Thyroid gland (tissue), 4 donors: Measurements from ENCODE around the gene EXOSC9. TPM values are rescaled to one million over a fixed set of nuclear protein-coding genes. Genes with fewer than 3 reads are reported as not detected.

Experiments
- DNase-seq, 2 donors: peaks; one replicate each; pipeline ENCODE4 v3.0.0-alpha.2; 2019
- H3K27ac ChIP-seq, 3 donors: fragments of 200-600 bp; sonication (generic); 1 replicate in 2 of 3; 2 replicates in 1 of 3; pipeline ENCODE4 v1.5.1; 2016 to 2019; ENCODE audit warnings: mild to moderate bottlenecking in 1 of 3, moderate library complexity in 1 of 3
- H3K27me3 ChIP-seq: fragments of 200-600 bp; sonication (generic); one replicate; pipeline ENCODE4 v1.5.1; 2019
- H3K36me3 ChIP-seq, 2 donors: fragments of 200-600 bp; sonication (generic); one replicate each; pipeline ENCODE4 v1.5.1; 2016 to 2019
- H3K4me1 ChIP-seq, 2 donors: fragments of 200-600 bp; sonication (generic); one replicate each; pipeline ENCODE4 v1.5.1; 2017 to 2019
- H3K4me3 ChIP-seq, 3 donors: fragments of 200-600 bp; sonication (generic); replicated peaks in 1 of 3; 1 replicate in 2 of 3; 2 replicates in 1 of 3; pipeline ENCODE4 v1.5.1; 2016; ENCODE audit warnings: mild to moderate bottlenecking in 1 of 3
- H3K9me3 ChIP-seq: fragments of 200-600 bp; sonication (generic); one replicate; pipeline ENCODE4 v1.5.1; 2017
- POLR2A ChIP-seq, 2 donors: fragments of 450-650 bp; IDR thresholded peaks; one replicate each; pipeline ENCODE4 v1.6.1; 2017; ENCODE audit warnings: antibody characterized with exemption in 2 of 2, mild to moderate bottlenecking in 2 of 2, moderate library complexity in 1 of 2
- WGBS, 2 donors: methylation state at CpG; one replicate each; pipeline ENCODE4 v1.1.5; 2017; 5-methylcytosine and 5-hydroxymethylcytosine counted together
- intact Hi-C: fragments of 100-400 bp; cut with DNase I; formaldehyde crosslinking; loops from one replicate; pipeline ENCODE4 v1.15.1; 2023
- total RNA-seq, 4 donors: library from RNA; depleted of rRNA; stranded (reverse); fragments of >200 nt; gene quantifications; one replicate each; pipeline ENCODE4 v1.2.3, GENCODE V29; 2016
- TF ChIP-seq, protein P1 (sequence below), 6 experiments: fragments of 200-600 bp in 3 of 6; fragments of 450-650 bp in 3 of 6; sonication (generic) in 3 of 6; IDR thresholded peaks; one replicate each; pipeline ENCODE4 v1.5.1; 2016 to 2019; ENCODE audit warnings: antibody characterized with exemption in 6 of 6, mild to moderate bottlenecking in 2 of 6, inconsistent platforms in 1 of 6, moderate library complexity in 1 of 6

EXOSC9 gene
- total RNA-seq, 4 donors from 2014 or later, result 9.6 to 21.0 (median 15.6) TPM

- Histone ChIP-seq H3K9me3 (no peaks in the 10 kb centered on the region), H3K27ac (no peak overlapping the region), H3K4me1 (no peaks in the 10 kb centered on the region), H3K4me3 (no peak overlapping the region), H3K36me3 (no peaks in the 10 kb centered on the region), H3K27me3 (no peaks in the 10 kb centered on the region)
- WGBS, 2 donors, result 97 to 98% methylated on average over 1 of the region's 1 CpG
- DNase-seq, result no peak
- TF ChIP-seq POLR2A (IDR thresholded peaks at IDR 0.05), result no peak
- TF ChIP-seq, protein P1, sequence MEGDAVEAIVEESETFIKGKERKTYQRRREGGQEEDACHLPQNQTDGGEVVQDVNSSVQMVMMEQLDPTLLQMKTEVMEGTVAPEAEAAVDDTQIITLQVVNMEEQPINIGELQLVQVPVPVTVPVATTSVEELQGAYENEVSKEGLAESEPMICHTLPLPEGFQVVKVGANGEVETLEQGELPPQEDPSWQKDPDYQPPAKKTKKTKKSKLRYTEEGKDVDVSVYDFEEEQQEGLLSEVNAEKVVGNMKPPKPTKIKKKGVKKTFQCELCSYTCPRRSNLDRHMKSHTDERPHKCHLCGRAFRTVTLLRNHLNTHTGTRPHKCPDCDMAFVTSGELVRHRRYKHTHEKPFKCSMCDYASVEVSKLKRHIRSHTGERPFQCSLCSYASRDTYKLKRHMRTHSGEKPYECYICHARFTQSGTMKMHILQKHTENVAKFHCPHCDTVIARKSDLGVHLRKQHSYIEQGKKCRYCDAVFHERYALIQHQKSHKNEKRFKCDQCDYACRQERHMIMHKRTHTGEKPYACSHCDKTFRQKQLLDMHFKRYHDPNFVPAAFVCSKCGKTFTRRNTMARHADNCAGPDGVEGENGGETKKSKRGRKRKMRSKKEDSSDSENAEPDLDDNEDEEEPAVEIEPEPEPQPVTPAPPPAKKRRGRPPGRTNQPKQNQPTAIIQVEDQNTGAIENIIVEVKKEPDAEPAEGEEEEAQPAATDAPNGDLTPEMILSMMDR (IDR thresholded peaks at IDR 0.05), result no peak
- intact Hi-C loops, result no loop called here
Measured at GRCh38 chr4:121771869-121772268, 29.3 kb upstream of the EXOSC9 start.

DNA sequence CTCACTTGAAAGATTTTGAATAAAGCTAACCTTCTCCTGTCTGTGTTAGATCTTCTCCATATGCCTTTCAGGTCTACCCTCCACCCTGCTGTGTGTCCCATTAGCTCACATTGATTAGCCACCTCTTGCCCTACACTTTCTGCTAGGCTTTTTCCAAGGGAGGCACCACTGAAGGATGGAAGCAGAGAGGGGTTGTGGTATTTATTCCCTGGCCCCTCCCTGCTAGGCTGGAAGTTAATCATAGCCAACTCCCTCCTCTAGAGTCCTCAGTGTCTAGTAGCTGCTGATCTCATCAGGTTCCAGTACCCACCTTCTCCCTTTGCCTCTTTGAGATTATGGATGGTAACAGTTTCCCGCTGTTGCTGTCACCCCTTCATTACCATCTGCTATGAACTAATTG, 27.2 kb upstream of the EXOSC9 start:
- no peak overlapping the region for H3K4me3 ChIP-seq
- no peaks in the 10 kb centered on the region for H3K27me3 ChIP-seq
- no peaks in the 10 kb centered on the region for H3K9me3 ChIP-seq
- no peak overlapping the region for H3K27ac ChIP-seq
- H3K4me1 ChIP-seq, result no peaks in the 10 kb centered on the region
- H3K36me3 ChIP-seq, result no peaks in the 10 kb centered on the region
- TF ChIP-seq, protein P1 (IDR thresholded peaks at IDR 0.05), result no peak
- no peak for TF ChIP-seq POLR2A (IDR thresholded peaks at IDR 0.05)
- DNase-seq, result no peak
- 90 to 96% methylated on average over 1 of the region's 1 CpG for WGBS, 2 donors
- intact Hi-C loops, result no loop called here

GRCh38 chr4:121776610-121777401, 24.3 kb upstream of the EXOSC9 start:
- WGBS, 2 donors, result 87 to 91% methylated on average over 6 of the region's 6 CpGs
- Histone ChIP-seq H3K27ac (no peak overlapping the region), H3K36me3 (no peaks in the 10 kb centered on the region), H3K27me3 (no peaks in the 10 kb centered on the region), H3K4me3 (no peak overlapping the region), H3K4me1 (no peaks in the 10 kb centered on the region), H3K9me3 (no peaks in the 10 kb centered on the region)
- DNase-seq, result no peak
- intact Hi-C loops, result no loop called here
- no peak for TF ChIP-seq POLR2A (IDR thresholded peaks at IDR 0.05)
- TF ChIP-seq, protein P1 (IDR thresholded peaks at IDR 0.05), result no peak

GRCh38 chr4:121777625-121778024, 23.5 kb upstream of the EXOSC9 start:
- H3K27me3 ChIP-seq, result no peaks in the 10 kb centered on the region
- 13 to 17% methylated on average over 3 of the region's 3 CpGs for WGBS, 2 donors
- TF ChIP-seq, protein P1 (IDR thresholded peaks at IDR 0.05), result no peak
- no peak for TF ChIP-seq POLR2A (IDR thresholded peaks at IDR 0.05)
- intact Hi-C loops, result no loop called here
- no peaks in the 10 kb centered on the region for H3K4me1 ChIP-seq
- no peaks in the 10 kb centered on the region for H3K9me3 ChIP-seq
- H3K36me3 ChIP-seq, result no peaks in the 10 kb centered on the region
- H3K27ac ChIP-seq, result no peak overlapping the region
- no peak for DNase-seq
- H3K4me3 ChIP-seq, result no peak overlapping the region

DNA sequence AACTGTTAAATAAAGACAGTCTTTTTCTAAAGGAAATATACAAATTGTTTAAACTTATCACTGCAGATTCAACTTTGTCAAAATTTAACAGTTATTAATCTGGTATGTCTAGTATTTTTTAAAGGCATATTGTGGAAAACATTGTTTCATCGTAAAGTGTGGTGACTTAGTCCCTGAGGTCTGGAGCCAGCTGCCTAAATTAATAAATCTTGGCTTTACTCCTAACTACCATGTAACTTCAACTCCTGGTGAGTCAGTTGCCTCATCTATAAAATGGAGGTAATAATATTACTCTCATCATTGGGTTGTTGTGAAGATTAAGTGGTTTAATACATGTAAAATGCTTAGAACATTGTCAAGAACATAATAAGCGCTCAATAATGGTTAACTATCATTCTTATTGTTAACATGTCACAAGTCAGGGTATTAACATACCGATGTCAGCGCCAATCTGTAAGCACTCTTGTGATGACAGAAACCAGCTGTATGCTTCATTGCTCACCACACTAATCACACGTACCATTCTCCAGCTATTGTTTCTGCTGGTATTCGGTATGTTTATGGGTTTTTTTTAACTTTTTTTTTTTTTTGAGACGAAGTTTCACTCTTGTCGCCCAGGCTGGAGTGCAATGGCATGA, 22.0 kb upstream of the EXOSC9 start:
- Histone ChIP-seq H3K27me3 (no peaks in the 10 kb centered on the region), H3K4me3 (no peak overlapping the region), H3K9me3 (no peaks in the 10 kb centered on the region), H3K27ac (no peak overlapping the region), H3K36me3 (no peaks in the 10 kb centered on the region), H3K4me1 (no peaks in the 10 kb centered on the region)
- no peak for TF ChIP-seq POLR2A (IDR thresholded peaks at IDR 0.05)
- TF ChIP-seq, protein P1 (IDR thresholded peaks at IDR 0.05), result no peak
- intact Hi-C loops, result no loop called here
- WGBS, 2 donors, result 68 to 81% methylated on average over 8 of the region's 8 CpGs
- DNase-seq, result no peak
